Tibial artery (tissue), 4 donors: Measurements from ENCODE around the gene AGAP3.

Source experiments
- DNase-seq, 2 donors: peaks; one replicate each; pipeline ENCODE4 v3.0.0-alpha.2; 2019
- H3K27ac ChIP-seq, 2 donors: fragments of 200-600 bp; sonication (generic) in 1 of 2; 1 replicate in 1 of 2; 2 replicates in 1 of 2; pipeline ENCODE4 v1.5.1; 2018 to 2019; ENCODE audit warnings: mild to moderate bottlenecking in 1 of 2
- H3K27me3 ChIP-seq, 2 donors: fragments of 200-600 bp; sonication (generic) in 1 of 2; one replicate each; pipeline versions ENCODE4 v1.5.1 to v1.6.0; 2016 to 2019
- H3K36me3 ChIP-seq, 3 donors: fragments of 200-600 bp; sonication (generic) in 2 of 3; one replicate each; pipeline ENCODE4 v1.5.1; 2016 to 2019; ENCODE audit warnings: mild to moderate bottlenecking in 2 of 3
- H3K4me1 ChIP-seq, 4 donors: fragments of 200-600 bp; sonication (generic) in 2 of 4; 1 replicate in 3 of 4; 2 replicates in 1 of 4; pipeline ENCODE4 v1.5.1; 2016 to 2019
- H3K4me3 ChIP-seq, 2 donors: fragments of 200-600 bp; sonication (generic) in 1 of 2; 1 replicate in 1 of 2; 2 replicates in 1 of 2; pipeline ENCODE4 v1.5.1; 2018 to 2019; ENCODE audit warnings: mild to moderate bottlenecking in 2 of 2
- H3K9me3 ChIP-seq, 3 donors: fragments of 200-600 bp; sonication (generic) in 1 of 3; one replicate each; pipeline ENCODE4 v1.5.1; 2016 to 2019
- intact Hi-C: fragments of 100-400 bp; cut with DNase I; formaldehyde crosslinking; loops from one replicate; pipeline ENCODE4 v1.15.0; 2023; ENCODE audit warnings: low total_unique reads
- TF ChIP-seq, protein P1 (sequence below), 2 experiments: fragments of 200-600 bp in 1 of 2; fragments of 450-650 bp in 1 of 2; IDR thresholded peaks; one replicate each; pipeline ENCODE4 v1.5.1; 2017 to 2019; ENCODE audit warnings: antibody characterized with exemption in 2 of 2, mild to moderate bottlenecking in 1 of 2, moderate library complexity in 1 of 2

AGAP3 gene

DNA sequence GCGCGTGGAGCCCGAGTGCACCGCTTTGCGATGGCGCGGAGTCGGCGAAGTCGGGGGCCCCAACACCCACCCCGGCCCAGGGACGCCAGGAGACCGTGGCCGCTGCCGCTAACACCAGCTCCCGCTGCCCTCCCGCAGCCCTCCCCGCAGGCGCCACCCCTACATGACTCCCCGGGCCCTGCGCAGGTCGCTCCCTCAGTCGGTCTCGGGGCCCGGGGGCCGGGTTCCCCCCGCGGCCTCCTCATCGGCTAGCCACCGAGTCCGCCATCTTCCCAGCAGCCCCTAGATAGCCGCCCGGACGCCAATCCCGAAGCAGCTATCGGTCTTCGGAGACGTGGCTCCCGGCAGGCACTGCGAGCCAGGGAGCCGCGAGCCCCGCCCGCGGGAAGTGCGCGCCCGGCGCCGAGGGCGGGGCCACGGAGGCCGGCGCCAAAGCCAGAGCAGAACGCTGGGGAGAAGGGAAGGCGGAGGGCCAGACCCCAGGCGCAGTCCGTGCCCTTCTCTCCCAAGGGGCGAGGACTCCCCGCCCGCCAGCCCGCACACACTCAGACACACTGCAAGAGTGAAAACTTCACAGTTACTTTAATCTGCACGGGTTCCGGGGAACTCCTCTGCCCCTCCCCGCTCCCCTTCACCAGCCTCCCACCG, 5.6 kb upstream of the AGAP3 start, which contains the start of gene FASTK:
TSS of gene FASTK (minus strand) at position 288 of the 648 bp plus-strand sequence. CDS start at position 245, 43 bp downstream.
- Histone ChIP-seq H3K27ac (peak within 1 kb of the TSS; percentile 98 to 99), H3K27me3 (no peaks in the 10 kb centered on the region), H3K36me3 (peaks cover 0 to 21% (median 19%) of the 10 kb centered on the region in 3 donors), H3K4me1 (peaks cover 0 to 69% (median 52%) of the 10 kb centered on the region in 4 donors), H3K9me3 (no peaks in the 10 kb centered on the region), H3K4me3 (peak within 1 kb of the TSS; percentile 89 to 95)
- TF ChIP-seq, protein P1, sequence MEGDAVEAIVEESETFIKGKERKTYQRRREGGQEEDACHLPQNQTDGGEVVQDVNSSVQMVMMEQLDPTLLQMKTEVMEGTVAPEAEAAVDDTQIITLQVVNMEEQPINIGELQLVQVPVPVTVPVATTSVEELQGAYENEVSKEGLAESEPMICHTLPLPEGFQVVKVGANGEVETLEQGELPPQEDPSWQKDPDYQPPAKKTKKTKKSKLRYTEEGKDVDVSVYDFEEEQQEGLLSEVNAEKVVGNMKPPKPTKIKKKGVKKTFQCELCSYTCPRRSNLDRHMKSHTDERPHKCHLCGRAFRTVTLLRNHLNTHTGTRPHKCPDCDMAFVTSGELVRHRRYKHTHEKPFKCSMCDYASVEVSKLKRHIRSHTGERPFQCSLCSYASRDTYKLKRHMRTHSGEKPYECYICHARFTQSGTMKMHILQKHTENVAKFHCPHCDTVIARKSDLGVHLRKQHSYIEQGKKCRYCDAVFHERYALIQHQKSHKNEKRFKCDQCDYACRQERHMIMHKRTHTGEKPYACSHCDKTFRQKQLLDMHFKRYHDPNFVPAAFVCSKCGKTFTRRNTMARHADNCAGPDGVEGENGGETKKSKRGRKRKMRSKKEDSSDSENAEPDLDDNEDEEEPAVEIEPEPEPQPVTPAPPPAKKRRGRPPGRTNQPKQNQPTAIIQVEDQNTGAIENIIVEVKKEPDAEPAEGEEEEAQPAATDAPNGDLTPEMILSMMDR (IDR thresholded peaks at IDR 0.05): no peak
- DNase-seq: peak; percentile 92 to 95
- intact Hi-C loops: no loop called here

GRCh38 chr7:151081170-151082101, 4.8 kb upstream of the AGAP3 start:
- intact Hi-C loops: no loop called here
- Histone ChIP-seq H3K27me3 (no peaks in the 10 kb centered on the region), H3K27ac (peak overlapping the region; percentile 98 to 99), H3K4me1 (peaks cover 0 to 72% (median 53%) of the 10 kb centered on the region in 4 donors), H3K4me3 (peak overlapping the region; percentile 89 to 95), H3K9me3 (no peaks in the 10 kb centered on the region), H3K36me3 (peaks cover 0 to 13% (median 11%) of the 10 kb centered on the region in 3 donors)
- peak in 1 of 2 donors; percentile 80 for DNase-seq
- TF ChIP-seq, protein P1 (IDR thresholded peaks at IDR 0.05): no peak

DNA sequence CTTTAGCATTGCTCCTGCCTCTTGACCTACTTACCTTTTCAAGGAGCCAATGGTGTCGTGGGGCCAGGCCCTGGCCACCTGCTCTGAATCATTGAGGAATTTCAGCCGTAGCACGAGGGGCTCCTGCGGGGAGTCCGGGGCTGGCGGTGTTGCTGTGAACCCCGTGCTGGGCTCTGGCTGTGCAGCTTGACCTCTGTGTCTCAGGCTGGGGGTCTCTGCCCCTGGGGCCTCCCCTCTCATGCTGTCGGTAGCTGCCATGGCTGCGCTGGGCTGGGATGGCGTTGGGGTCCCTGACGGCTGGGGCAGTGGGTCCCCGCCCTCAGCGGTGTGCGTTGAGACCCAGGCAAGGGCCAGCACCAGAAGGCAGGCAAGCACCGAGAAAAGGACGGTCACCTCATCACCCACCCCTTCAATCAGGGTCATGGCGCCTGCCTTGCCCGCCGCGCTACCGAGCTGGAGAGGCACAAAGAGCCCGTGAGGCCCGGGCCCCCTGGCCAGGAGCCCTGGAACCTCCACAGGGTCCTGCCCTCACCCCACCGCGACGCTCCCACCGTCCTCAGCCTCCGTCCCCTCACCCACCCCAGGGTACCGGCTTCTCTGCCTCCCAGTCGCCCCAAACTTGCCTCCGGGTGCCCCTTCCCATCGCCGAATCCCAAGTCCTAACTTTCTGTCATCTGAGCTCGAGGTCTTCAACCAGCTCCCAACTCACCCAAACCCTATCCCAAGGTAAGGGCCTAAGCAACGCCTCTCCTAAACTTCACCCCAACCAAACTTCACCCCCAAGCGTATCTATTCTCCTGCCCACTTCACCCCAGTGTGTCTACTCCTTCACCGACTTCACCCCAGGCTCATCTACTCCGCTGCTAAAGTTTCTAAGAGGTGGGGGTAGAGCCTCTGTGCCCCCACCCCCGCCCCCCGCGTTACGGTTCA, 3.9 kb upstream of the AGAP3 start:
- H3K9me3 ChIP-seq: no peaks in the 10 kb centered on the region
- peaks cover 0 to 64% (median 53%) of the 10 kb centered on the region in 4 donors for H3K4me1 ChIP-seq
- no peaks in the 10 kb centered on the region for H3K27me3 ChIP-seq
- peak in 1 of 2 donors; percentile 70 for DNase-seq
- H3K27ac ChIP-seq: peak overlapping the region; percentile 98 to 99
- TF ChIP-seq, protein P1 (IDR thresholded peaks at IDR 0.05): no peak
- H3K4me3 ChIP-seq: peak overlapping the region; percentile 89 to 95
- intact Hi-C loops: no loop called here
- peaks cover 0 to 3% (median 2%) of the 10 kb centered on the region in 3 donors for H3K36me3 ChIP-seq

- TF ChIP-seq, protein P1 (IDR thresholded peaks at IDR 0.05): no peak
- no peaks in the 10 kb centered on the region for H3K27me3 ChIP-seq
- no peaks in the 10 kb centered on the region for H3K36me3 ChIP-seq
- H3K9me3 ChIP-seq: no peaks in the 10 kb centered on the region
- intact Hi-C loops: no loop called here
- peak within 1 kb of the TSS; percentile 89 to 95 for H3K4me3 ChIP-seq
- H3K4me1 ChIP-seq: peaks cover 0 to 64% (median 56%) of the 10 kb centered on the region in 4 donors
- H3K27ac ChIP-seq: peak within 1 kb of the TSS; percentile 98 to 99
- peak; percentile 82 to 91 for DNase-seq
Observed at GRCh38 chr7:151083071-151083823, 3.0 kb upstream of the AGAP3 start, which contains the start of gene TMUB1. Gene TMUB1, minus strand, starts transcription at chr7:151083493. Its CDS starts 930 bp downstream, at chr7:151082563.
